Kidney capillary endothelial cell (primary cell): ENCODE results near the gene COL18A1.

Experiments used
- DNase-seq: peaks from one replicate; pipeline ENCODE4 v3.0.0-alpha.2; 2018; ENCODE audit warnings: low spot score

The COL18A1 gene

DNA sequence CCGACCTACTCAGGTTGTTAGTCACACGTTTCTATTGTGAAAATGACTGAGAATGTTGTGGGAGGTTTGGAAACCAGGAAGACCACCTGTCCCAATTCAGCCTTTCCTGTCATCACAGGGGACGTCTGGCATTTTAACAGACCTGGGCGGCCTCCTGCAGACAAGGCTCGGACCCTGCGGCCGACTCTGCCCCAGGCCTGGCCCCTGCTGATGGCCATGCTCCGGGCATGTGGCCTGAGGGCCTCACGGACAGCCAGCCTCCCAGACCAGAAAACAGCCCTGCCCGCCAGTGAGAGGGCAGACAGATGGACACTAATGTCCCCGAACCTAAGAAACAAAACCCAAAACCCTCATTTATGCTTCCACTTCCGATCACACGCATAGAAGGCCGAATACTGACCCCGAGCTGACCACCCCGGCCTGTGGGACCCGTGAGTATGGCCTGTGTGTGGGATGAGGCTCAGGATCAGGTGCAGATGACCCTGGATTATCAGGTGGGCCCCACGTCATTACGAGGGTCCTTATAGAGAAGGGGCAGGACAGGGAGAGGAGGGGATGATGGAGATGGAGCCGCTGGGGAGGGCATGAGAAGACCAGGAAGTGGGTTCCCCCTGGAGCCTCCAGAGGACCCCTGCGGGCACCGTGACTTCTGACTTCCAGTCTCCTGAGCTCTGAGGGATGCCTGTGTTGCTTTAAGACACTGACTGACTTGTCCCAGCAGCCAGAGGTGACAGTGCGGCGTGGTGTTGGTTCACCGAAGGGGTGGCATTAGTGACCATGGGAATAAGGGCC, 9.6 kb downstream of the COL18A1 start:
- no peak for DNase-seq

DNA sequence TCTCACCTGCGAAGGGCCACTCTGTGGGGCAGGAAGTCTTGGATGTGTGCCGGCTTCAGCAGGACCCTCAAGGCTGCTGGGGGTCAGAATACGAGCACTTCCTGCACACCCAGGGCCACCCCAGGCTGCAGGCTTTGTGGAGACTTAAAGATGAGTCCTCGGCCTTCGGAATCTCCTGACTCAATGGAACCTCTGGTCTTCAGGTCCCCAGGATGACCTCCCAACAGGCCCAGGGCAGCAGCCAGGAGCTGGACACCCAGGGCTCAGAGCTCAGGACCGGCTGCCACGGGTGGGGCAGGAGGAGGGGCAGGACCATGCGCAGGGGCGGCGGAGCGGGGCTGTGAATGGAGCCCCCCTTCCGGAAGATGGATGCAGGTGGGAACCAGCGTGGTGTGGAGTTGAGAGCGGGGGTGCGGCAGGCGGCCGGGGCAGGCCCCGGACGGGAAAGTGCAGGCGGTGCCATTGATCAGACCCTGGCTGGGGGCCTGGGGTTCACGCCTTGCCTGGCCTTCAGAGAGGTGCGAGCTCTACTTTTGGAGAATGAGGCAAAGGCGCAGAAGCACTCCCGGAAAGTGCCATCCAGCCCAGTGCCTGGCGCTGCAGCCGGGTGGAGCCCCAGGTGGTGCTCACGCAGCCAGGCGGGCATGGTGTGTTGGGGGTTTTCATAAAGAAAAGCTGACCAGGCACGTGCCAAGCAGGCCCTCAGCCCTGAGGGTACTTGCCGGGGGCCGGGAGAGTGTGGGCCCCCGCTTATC, 10.4 kb downstream of the COL18A1 start:
- DNase-seq = no peak

DNA sequence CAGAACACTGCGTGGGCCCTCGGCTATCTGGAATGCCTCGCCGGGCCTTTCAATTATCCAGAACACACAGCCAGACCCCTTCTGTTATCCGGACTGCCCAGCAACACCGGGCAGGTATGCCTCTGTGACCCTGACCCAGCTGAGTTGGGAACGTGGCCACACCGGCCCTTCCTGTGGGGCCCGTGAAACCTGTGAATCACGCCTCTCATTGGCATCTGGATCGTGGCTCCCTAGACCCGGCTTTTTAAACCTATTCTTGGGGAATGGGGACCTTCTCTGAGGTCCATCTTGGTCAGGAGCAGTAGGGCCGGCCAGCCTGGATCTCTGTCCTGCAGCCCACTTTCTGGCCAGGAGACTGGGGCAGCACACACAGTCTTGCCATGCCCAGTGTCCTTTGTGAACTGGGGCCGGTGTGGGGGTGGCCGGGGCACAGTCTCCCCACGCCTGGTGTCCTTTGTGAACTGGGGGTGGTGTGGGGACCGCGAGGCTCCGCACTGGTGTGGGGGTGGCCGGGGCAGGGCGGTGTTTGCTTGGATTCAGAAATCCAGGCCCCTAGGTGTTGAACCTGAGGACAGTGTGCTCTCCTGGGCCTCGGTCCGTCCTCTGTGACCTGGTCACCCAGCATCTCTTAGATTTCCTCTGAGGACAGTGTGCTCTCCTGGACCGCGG, 11.1 kb downstream of the COL18A1 start:
- DNase-seq = no peak

GRCh38 chr21:45416620-45417019, 11.7 kb downstream of the COL18A1 start:
- no peak for DNase-seq

GRCh38 chr21:45417256-45417950, 12.4 kb downstream of the COL18A1 start:
- DNase-seq = no peak

- no peak for DNase-seq
Measured at GRCh38 chr21:45417951-45418300, 13.0 kb downstream of the COL18A1 start.

- no peak for DNase-seq
Measured at GRCh38 chr21:45418301-45419071, 13.5 kb downstream of the COL18A1 start.

- no peak for DNase-seq
Measured at GRCh38 chr21:45419162-45419561, 14.2 kb downstream of the COL18A1 start.

- DNase-seq = no peak
Measured at GRCh38 chr21:45420061-45421041, 15.4 kb downstream of the COL18A1 start.

DNA sequence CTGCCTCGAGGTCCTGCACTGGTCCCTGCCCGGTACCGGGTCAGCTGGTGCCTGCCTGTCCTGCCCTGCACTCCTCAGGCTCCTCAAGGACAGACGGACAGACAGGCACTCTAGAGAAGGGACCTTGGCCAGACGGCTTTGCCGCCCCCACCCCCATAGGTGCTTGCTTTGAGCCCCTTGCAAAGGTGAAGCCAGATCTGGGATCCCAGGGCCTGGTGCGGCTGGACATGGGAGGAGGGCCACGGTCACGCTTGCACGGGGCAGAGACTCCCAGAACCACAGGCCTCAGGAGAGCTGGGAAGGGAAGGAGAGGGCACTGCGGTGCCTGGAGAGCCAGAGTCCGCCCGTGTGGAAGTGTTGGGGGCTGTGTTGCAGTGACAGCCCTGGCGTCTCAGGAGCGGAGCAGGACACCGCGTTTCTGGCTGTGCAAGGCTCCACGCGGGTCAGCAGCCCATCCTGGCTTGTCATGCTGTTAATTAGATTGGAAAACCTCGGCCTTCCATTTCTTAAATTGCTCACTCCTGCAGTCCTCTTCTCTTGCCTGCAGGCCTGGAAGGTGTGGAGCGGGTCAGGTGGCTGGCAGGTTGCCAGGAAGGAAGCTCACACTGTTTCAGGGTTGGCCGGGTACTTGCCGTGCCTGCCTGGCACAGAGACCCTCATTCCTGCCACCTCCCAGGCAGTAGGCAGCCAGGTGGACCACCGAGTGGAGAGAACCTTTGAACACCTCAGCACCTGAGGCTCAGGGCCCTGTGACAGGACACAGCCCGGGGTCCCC, 16.3 kb downstream of the COL18A1 start:
- DNase-seq = no peak

GRCh38 chr21:45421846-45422775, 17.1 kb downstream of the COL18A1 start:
- DNase-seq = no peak

DNA sequence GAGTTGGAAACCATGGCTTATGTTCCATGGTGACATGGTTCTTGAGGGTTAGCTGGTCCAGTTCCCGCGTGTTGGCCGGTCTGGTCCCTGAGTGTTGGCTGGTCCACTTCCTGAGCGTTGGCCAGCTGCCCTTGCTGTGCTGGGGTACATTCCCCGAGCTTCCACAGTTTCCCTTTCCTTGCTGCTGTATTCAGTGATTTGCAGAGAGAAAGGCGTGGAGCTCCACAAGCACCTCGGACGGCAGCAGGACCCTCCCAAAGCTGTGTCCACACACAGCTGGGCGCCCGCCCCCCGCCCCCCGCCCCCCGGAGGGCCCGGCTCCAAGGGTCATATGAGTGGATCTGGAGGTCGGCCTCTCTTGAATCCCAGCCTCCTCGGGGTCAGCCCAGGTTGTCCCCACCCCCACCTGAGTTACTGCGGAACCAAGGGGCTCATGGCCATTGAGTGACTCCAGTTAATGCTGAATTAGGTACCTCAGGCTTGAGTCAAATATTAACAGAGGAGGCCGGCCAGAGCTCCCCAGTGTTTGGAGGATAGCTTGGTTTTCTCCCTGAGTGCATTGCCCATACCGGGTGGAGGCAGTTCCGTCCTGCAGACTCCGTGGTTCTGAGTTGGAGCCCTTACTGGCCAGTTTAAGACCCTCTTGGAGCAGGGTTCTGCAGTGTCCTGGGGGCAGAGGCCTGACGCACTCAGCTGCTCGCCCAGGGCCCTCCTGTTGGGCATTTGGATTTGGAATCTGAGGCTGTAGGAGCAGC, 18.4 kb downstream of the COL18A1 start:
- no peak for DNase-seq

- DNase-seq = no peak
Measured at GRCh38 chr21:45423968-45424853, 19.2 kb downstream of the COL18A1 start.

- no peak for DNase-seq
Measured at GRCh38 chr21:45424854-45425795, 20.2 kb downstream of the COL18A1 start.
